GM21447 (cell line): ENCODE data around the gene ARHGEF1.
A peak's percentile ranks its signal among the peaks of the same experiment; 100 is the strongest.
"Not testable (repeated sequence)": the region's sequence is repeated elsewhere in the genome, so short reads cannot be mapped to it uniquely, and the experiment has no call there.

Experiments used
- ATAC-seq: cut with Tn5 transposase; IDR thresholded peaks from one replicate; pipeline ENCODE4 v1.9.1; 2021; ENCODE audit not compliant: unreplicated experiment

ARHGEF1 gene

GRCh38 chr19:41929536-41930071, 46.6 kb downstream of the ARHGEF1 start:
- no peak for ATAC-seq

GRCh38 chr19:41930322-41930722, 47.3 kb downstream of the ARHGEF1 start:
- no peak for ATAC-seq

- no peak for ATAC-seq
These were observed 48.1 kb downstream of the ARHGEF1 start for GRCh38 chr19:41930926-41931592.

- ATAC-seq: no peak
These were observed 49.3 kb downstream of the ARHGEF1 start for GRCh38 chr19:41932259-41932719.

- no peak for ATAC-seq
These were observed 49.8 kb downstream of the ARHGEF1 start for GRCh38 chr19:41932720-41933332.

GRCh38 chr19:41933693-41934426, 50.9 kb downstream of the ARHGEF1 start:
- no peak for ATAC-seq

GRCh38 chr19:41934849-41935374, 51.9 kb downstream of the ARHGEF1 start:
- peak; percentile 65 for ATAC-seq

GRCh38 chr19:41935760-41936415, 52.9 kb downstream of the ARHGEF1 start:
- ATAC-seq: no peak

- ATAC-seq: no peak
These were observed 53.4 kb downstream of the ARHGEF1 start for GRCh38 chr19:41936416-41936850.

- ATAC-seq: no peak
These were observed 54.0 kb downstream of the ARHGEF1 start for GRCh38 chr19:41936961-41937360.

GRCh38 chr19:41937525-41938468, 54.8 kb downstream of the ARHGEF1 start:
- ATAC-seq: no peak

- ATAC-seq: not testable (repeated sequence)
These were observed 56.2 kb downstream of the ARHGEF1 start for GRCh38 chr19:41939209-41939608.

- no peak for ATAC-seq
These were observed 57.1 kb downstream of the ARHGEF1 start for GRCh38 chr19:41939861-41940730.

- ATAC-seq: no peak
These were observed 57.9 kb downstream of the ARHGEF1 start for GRCh38 chr19:41940731-41941409.

GRCh38 chr19:41941410-41942202, 58.6 kb downstream of the ARHGEF1 start:
- ATAC-seq: no peak

- ATAC-seq: no peak
These were observed 61.4 kb downstream of the ARHGEF1 start for GRCh38 chr19:41944336-41944735.

GRCh38 chr19:41945135-41945766, 62.3 kb downstream of the ARHGEF1 start:
- ATAC-seq: peak; percentile 81
